GM19035 (cell line): Measurements from ENCODE around the gene COLEC11.

Experiments
- ATAC-seq: cut with Tn5 transposase; IDR thresholded peaks from one replicate; pipeline ENCODE4 v1.9.1; 2021; ENCODE audit not compliant: unreplicated experiment

Gene COLEC11

DNA sequence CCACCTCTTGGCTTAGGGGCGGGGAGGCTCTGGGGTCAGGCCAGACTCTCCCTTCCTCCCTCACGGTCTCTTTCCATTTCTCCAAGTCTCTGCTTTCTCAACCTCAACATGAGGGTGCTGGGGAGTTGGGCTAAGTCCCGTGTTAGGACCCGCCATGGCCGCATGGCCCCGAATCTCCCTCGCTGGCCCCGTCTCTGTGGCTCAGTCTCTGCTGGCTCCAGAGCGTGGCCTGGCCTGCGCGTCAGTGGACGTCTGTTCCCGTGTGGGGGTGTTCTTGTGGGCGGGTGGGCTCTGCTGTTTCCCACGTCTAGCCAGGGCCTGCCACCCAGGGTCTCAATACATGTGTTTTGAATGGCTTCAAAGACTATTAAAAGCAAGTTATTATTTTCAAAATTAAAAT lies 75.5 kb downstream of the COLEC11 start:
- ATAC-seq = no peak

DNA sequence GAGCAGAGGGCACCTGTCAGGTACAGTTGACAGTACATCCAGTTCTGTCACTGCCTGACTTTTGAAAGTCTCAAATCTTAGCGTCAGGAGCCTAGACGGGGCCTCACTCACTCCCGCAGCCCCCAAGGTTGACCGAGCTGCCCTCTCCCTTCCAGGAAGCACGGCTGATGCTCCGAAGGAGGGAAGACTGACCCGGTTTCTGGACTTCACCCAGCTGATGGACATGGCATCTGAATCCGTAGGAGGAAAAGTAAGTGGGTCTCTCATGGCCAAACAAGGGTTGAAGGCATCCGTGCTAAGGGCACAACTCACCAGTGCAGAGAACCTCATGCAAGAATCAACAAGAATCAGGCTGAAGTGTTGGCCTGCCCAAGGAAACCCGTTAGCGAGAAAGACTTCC lies 76.0 kb downstream of the COLEC11 start:
- no peak for ATAC-seq

DNA sequence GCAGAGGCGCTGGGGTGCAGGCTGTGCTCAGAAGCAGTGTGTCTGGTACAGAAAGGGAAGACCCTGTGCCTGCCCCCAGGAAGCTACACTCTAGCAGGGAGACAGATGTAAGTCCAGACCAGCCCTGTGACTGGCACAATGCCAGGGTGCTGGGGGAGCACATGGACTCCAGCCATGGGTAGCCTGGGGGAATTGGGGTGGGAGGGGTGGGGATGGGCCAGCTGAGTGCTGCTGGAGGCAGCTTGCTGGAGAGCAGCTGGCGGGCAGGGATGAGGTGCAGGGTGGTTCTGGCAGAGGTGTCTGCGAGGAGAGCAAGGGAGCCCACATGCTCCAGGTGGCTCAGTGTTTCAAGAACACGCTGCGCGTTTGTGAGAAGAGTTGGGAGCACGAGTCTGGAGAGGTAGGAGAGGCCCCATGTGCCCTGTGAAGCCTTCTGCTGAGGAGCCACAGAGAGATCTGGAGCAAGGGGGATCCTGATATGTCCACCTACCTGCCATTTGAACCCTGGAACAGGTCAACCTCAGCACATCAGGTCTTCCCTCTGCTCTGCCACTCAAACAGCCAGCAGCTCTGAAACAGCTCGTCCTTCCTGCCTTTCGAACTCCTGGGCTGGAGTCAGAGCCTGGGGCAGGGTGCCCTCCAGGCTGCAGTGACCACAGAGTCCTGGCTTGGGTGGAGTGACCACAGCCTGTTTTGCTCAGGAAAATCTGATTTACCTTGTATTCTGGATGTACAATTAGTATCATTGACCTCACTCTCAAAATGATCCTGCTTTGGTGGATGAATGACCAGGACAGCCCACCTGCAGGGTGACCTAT lies 78.2 kb downstream of the COLEC11 start:
- ATAC-seq = no peak

DNA sequence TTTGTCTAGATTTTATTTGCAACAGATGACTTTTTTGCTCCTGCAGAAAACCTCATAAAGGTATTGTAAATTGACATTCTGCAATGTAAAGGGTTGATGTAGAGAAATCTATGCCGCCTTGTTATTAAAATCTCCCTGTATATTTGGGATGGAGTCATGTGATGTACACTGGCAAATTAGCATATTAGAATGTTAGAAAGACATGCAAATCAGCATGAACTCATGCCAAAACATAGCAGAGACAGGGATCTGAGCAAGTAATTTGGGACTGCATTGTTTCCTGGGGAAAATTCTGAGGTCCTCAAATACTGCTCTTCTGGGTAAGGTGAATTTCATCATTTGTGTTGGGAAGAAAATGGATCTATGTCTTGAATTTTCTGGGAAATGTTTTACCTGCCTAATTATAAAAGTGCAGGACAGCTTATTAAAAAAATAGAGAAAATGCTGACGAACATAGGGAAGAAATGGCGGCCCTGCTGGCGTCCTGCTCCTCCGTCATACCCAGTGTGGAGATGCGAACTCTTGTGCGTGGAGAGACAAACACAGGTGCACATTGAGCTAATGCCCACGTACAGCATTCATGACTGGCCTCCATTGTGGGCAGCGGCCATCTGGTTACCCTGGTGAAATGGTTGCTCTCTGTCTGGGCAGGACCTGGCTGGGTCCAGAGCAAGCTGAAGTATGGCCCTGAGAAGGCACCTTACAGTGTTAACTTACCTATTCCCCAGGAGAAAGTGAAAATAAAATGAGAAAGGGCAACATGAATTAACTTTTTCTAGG lies 79.3 kb downstream of the COLEC11 start:
- ATAC-seq = no peak

DNA sequence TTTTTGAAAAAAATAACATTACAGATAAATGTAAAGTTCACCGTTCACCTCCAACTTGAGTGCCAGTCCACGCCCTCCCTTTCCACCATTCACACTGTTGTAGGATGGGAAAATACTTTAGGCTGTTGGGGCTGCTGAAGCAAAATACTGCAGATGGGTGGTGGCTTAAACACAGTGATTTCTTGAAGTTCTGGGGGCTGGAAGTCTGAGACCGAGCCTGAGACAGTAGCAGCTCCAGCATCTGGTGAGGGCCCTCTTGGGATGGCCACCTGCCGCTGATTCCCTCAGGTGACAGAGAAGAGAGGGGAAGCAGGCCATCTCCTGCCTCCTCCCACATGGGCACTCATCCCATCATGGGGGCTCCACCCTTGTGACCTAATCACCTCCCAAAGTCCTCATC lies 80.8 kb downstream of the COLEC11 start:
- no peak for ATAC-seq

DNA sequence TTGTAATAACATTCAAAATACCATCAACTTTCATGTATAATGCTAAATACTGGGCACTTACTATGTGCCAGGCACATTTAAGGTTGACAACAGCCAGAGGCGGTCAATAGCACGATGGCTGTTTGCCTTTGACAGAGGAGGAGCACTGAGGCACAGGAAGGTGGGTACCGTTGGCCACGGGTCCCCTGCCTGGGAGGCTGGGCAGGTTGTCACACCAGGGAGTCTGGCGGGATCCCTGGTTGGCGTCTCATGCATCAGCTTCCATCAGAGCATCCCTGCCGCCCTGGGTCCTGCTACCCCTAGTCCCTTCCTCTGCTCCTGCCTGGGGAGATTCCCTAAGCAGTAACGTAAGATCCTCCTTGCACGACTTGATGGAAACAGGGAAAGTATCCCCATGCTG lies 82.5 kb downstream of the COLEC11 start:
- ATAC-seq = no peak

DNA sequence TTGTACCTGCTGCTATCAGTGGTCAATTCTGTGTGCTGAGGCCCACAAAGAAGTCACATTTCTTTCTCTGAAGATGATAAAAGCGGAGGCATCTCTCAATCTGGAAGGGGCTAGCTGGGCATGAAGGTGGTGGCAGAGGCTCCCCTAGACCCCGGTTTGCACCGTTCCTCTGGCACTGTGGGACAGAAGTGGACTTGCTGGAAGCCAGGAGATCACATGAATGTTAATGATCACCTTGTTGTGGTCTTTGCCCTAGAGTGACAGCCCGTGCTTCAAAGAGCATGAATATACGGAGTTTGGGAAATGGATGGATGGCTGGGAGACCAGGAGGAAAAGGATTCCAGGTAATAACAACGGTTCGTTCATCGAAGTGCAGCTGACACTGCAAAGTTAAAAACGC lies 83.3 kb downstream of the COLEC11 start:
- ATAC-seq = no peak

DNA sequence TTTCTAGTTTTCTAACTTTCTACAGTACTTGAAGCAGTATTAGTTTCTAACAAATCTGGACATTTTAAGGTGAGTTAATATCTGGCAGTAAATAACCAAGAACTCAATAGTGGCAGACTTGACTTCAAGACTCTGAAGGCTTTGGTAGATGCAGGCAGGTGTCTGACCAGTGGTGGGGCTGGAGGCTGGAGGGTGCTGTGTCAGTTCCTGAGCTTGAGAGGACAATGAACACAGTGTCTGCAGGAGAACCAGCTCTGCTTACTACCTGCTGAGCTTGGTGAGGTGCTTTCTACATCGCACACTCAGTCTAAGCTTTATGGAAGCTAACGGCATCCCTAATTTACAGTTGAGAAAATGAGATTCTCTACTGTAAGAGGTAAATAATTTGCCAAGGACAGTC lies 84.3 kb downstream of the COLEC11 start:
- no peak for ATAC-seq

DNA sequence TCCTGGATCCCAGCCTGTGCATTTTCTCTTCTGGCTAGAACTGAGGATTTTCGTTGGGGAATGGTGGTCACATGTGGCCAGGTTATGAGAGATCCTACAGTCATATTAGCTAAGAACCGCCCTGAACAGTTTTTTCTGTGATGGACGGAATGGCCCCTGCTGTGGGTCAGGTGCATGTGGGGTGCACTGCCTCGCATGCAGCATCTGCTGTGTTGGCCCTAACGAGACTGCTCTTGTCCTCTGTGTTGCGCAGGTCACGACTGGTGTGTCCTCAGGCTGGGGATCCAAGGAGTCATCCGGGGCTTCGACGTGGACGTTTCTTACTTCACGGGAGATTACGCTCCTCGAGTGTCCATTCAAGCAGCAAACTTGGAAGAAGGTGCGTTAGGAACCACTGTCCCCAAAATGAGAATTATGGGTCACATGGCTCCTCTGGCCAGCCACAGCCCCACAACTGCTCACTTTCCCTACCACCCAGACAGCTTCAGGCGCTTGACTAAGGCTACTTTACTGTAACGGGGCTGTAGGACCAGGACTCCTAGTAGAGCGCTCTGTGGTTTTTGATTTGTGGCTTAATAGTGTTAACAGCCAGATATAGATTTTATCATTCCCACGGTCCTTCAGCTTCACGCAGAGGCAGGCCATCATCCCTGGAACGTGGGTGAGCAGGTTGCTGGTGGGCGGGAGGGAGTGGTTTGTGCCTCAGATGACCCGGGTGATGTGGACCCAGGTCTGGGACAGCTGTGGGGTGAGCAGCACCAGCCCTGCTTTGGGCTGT lies 84.9 kb downstream of the COLEC11 start:
- ATAC-seq = no peak

DNA sequence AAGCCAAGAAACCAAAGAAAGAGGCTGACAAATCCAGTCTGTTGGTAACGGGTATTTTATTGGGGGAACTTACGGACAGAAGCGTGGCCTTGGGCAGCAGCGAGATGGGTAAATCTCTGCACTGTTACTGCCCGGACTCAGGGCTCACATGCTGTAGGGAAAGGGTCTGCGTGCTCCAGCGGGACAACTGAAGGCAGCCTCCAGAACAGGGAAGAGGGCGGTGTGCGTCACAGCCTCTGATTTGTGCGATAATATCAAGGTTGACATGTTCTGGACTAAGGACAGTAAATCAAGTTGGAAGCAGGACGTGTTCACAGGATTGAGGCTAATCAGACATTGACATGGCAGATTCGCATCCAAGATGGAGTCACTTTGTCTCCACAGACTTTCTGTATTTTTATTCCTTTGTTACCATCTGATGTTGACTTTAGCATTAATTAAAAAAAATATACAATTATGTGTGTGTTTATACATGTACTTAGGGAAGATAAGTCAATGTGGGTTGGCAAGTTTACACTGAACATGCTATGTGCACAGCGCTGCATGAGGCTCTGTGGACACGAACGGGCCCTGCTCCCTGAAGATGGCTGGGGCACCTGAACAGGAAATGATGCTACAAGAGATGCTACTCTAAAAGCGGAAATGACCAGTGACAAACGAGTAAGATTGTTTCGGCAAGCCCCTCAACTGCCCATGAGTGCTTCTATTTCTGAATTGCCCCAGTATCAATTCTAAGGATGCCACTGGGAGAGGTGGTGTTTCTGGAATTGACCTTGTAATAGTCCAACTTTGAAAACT lies 85.8 kb downstream of the COLEC11 start:
- no peak for ATAC-seq

DNA sequence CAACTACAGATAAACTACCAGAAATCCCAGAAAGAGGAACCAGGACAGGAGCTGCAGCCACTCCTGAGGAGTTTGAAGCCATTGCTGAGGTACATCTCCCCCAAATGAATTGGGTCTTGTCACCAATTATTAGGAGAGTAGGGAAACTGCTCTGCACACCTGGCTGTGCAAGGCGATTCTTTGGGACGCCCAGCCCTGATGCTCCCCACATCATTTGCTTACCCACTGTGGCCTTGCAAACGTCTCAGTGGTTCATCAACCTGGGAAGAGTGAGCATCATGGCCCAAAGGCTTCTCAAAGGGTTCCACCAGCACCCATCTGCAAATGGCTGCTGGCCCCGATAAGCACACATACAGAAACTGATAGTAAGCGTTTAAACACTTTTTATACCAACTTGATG lies 86.7 kb downstream of the COLEC11 start:
- no peak for ATAC-seq

DNA sequence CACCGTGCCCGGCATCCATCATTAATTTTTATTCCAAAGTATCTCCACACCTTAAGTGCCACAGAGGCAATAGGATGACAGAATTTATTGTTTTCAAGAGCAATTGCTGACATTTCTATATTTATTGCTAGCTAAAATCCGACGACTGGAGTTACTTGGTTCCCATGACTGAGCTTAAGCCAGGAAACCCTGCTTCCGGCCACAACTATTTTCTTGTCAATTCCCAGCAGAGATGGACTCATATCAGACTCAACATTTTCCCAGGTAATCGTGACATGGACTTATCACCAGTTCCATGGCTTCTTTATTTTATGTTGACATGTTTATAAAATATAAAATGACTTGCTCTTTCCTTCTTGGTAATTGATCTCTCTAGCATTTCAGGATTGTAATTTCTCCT lies 87.9 kb downstream of the COLEC11 start:
- ATAC-seq = no peak

DNA sequence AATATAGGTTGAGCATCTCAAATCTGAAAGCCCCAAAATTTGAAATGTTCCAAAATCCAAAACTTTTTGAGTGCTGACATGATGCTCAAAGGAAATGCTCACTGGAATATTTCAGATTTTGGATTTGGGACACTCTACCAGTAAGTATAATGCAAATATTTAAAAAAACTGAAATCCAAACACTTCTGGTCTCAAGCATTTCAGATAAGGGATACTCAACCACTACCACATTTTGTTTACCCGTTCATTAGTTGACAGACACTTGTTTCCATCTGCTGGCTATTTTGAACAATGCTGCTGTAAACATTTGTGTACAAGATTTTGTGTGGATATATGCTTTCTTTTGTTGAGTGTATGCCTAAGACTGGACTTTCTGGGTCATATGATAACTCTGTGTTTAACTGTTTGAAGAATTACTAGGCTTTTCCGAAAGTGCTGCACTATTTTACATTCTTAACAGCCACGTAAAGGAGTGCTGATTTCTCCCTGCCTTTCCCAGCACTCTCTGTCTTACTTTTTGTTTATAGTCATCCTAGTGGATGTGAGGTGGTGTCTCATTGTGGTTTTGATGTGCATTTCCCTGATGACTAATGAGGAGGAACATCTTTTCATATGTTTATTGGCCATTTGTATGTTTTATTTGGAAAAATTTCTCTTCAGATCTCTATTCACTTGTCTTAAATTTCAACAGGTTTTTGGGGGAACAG lies 89.0 kb downstream of the COLEC11 start:
- ATAC-seq = no peak

DNA sequence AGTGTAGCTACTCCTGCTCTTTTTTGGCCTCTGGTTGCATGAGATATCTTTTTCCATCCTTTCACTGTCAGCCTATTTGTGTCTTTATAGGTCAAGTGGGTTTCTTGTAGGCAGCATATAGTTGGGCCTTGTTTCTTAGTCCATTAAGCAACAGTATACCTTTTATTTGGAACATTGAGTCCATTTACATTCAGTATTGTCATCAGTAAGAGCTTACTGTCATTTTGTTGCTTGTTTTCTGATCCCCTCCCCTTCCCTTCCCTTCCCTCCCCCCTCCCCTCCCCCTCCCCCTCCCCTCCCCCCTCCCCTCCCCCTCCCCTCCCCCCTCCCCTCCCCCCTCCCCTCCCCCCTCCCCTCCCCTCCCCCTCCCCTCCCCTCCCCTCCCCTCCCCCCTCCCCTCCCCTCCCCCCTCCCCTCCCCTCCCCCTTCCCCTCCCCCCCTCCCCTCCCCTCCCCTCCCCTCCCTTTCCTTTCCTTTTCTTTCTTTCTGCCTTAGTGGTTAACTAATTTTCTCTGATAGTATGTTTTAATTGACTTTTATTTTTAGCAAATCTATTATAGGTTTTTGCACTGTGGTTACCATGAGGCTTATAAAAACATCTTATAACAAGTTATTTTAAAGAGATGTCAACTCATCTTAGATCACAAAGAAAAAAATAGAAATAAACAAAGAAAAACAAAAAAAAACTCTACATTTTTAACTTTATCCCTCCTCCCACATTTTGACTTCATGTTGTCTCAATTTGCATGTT lies 95.3 kb downstream of the COLEC11 start:
- no peak for ATAC-seq

DNA sequence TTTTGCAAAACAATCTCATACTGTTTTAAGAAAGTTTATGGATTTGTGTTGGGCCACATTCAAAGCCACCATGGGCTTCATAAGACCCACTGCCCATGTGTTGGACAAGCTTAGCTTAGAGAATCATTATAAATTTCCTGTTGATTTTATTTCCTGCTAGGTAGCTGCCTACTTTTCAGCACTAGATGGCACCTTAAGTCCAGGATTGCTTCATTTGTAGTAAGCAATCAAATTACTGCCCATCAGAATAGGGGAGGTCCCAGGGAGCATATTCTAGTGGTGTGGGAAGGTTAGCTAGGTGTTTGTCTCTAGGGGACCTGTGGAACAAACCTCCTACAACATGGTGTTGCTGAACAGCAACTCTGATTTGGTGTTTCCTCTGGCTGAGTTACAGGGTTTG lies 97.5 kb downstream of the COLEC11 start:
- no peak for ATAC-seq
